ENCODE measurements around the gene KLK8. TPM values are rescaled to one million over a fixed set of nuclear protein-coding genes. Genes with fewer than 3 reads are reported as not detected.

The KLK8 gene, protein sequence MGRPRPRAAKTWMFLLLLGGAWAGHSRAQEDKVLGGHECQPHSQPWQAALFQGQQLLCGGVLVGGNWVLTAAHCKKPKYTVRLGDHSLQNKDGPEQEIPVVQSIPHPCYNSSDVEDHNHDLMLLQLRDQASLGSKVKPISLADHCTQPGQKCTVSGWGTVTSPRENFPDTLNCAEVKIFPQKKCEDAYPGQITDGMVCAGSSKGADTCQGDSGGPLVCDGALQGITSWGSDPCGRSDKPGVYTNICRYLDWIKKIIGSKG
- not detected in 2 replicates for total RNA-seq (2012; rRNA removed)

DNA sequence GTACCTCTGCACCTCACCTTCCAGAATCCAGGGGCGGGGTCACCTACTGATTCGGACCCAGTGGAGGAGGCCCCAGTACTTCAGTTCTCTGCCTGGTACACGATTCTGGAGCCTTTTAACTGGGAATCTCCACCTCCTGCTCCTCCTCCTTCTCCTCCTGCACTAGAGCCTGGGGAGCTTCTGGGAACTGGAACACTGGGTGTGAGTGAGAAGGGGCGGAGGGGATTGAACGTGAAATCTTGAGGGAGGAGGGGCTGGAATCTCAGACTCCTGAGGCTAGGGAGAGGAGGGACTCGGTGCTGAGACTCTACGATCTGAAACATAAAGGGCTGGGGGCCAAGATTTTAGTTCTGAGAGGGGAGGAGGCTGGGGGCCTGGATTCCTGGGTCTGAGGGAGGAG, at the start of gene KLK8:
TSS of gene KLK8 (minus strand) at position 90 of the 400 bp plus-strand sequence. CDS start 437 bp downstream, outside the sequence.
- no peaks in the 10 kb centered on the region for H3K4me1 ChIP-seq (ENCODE audit: control insufficient read depth, insufficient read depth, low read length)
- H3K9ac ChIP-seq (ENCODE audit: low read depth, low read length), result no peak within 1 kb of the TSS
- no peaks in the 10 kb centered on the region for H3K27me3 ChIP-seq (ENCODE audit: control insufficient read depth, insufficient read depth, low read length)
- no peaks in the 10 kb centered on the region for H3K36me3 ChIP-seq (ENCODE audit: insufficient read depth, low read length)
- H3K4me2 ChIP-seq (ENCODE audit: low read length), result no peak within 1 kb of the TSS
- H3K9me3 ChIP-seq (replicated peaks; ENCODE audit: low read length), result no peaks in the 10 kb centered on the region
- H3K4me3 ChIP-seq (ENCODE audit: low read length), result no peak within 1 kb of the TSS

DNA sequence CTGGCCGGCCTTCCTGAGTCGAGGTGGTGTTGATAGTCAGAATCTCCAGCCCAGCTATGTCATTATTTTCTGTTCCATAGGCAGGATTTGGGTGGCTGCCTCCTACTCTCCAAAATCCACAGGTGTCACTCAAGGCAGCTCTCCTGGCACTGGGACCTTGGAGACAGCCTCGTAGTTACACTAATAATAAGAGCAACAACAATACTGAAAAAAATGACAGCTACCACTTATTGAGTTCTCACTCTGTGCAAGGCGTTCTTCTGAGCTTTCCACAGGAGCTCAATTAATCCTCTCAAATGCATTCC, 45.6 kb upstream of the KLK8 start:
- Histone ChIP-seq H3K36me3 (ENCODE audit: insufficient read depth, low read length) (no peaks in the 10 kb centered on the region), H3K4me1 (ENCODE audit: control insufficient read depth, insufficient read depth, low read length) (no peaks in the 10 kb centered on the region), H3K9ac (ENCODE audit: low read depth, low read length) (no peak overlapping the region), H3K4me2 (ENCODE audit: low read length) (no peak overlapping the region), H3K4me3 (ENCODE audit: low read length) (no peak overlapping the region), H3K9me3 (replicated peaks; ENCODE audit: low read length) (no peaks in the 10 kb centered on the region), H3K27me3 (ENCODE audit: control insufficient read depth, insufficient read depth, low read length) (no peaks in the 10 kb centered on the region)

DNA sequence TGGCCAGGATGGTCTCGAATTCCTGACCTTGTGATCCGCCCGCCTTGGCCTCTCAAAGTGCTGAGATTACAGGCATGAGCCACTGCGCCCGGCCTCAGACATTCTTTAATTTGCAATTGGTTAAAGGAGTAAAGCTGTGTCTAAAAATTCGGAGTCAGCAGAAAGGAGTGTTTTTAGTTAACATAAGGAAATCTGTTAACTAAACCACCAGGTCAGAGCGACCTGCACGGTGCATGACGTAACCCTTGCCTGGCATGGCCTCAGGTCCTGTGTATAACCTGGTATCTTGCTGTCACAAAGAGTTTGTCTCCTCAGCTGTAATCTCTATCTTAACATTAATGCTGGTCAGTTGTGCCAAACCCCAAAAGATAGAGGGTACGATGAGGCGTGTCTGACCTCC, 42.9 kb upstream of the KLK8 start:
- Histone ChIP-seq H3K4me3 (ENCODE audit: low read length) (no peak overlapping the region), H3K9me3 (replicated peaks; ENCODE audit: low read length) (no peaks in the 10 kb centered on the region), H3K27me3 (ENCODE audit: control insufficient read depth, insufficient read depth, low read length) (no peaks in the 10 kb centered on the region), H3K9ac (ENCODE audit: low read depth, low read length) (no peak overlapping the region), H3K36me3 (ENCODE audit: insufficient read depth, low read length) (no peaks in the 10 kb centered on the region), H3K4me1 (ENCODE audit: control insufficient read depth, insufficient read depth, low read length) (no peaks in the 10 kb centered on the region), H3K4me2 (ENCODE audit: low read length) (no peak overlapping the region)

DNA sequence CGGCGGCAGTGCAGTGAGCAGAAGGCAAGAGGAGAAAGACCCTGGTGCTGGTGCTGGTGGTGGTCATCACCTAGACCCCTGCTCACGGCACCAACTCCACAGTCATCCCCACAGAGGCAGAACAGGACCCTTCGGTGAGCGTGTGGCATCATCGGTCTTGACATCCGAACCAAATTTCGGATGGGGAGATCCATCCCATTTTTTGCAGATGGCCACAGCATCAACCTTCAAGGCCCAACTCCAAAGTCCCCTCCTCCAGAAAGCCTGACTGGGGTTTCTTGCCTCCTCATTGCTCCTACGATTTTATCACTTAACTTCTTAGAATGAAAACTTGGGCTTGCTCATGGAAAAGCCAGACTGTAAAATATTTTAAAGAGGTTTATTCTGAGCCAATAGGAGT, 42.1 kb upstream of the KLK8 start:
- H3K4me1 ChIP-seq (ENCODE audit: control insufficient read depth, insufficient read depth, low read length), result no peaks in the 10 kb centered on the region
- H3K27me3 ChIP-seq (ENCODE audit: control insufficient read depth, insufficient read depth, low read length), result no peaks in the 10 kb centered on the region
- H3K36me3 ChIP-seq (ENCODE audit: insufficient read depth, low read length), result no peaks in the 10 kb centered on the region
- H3K9ac ChIP-seq (ENCODE audit: low read depth, low read length), result no peak overlapping the region
- H3K4me2 ChIP-seq (ENCODE audit: low read length), result no peak overlapping the region
- H3K4me3 ChIP-seq (ENCODE audit: low read length), result no peak overlapping the region
- no peaks in the 10 kb centered on the region for H3K9me3 ChIP-seq (replicated peaks; ENCODE audit: low read length)

DNA sequence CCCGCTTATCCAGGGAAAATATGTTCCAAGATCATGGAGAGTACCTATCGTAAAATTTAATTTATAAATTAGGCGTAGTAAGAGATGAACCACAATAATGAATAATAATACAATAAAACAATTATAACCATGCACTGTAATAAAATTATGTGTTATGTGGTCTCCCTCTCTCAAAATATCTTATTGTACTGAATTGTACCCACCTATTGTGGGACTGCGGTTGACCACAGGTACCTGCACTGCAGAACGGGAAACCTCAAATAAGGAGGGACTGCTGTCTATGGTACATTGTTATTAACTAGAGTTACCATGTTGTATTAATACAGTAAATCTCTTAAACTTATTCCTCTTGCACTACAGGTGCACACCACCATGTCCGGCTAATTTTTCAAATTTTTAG, 38.7 kb upstream of the KLK8 start:
- H3K4me1 ChIP-seq (ENCODE audit: control insufficient read depth, insufficient read depth, low read length), result no peaks in the 10 kb centered on the region
- no peak overlapping the region for H3K4me3 ChIP-seq (ENCODE audit: low read length)
- H3K36me3 ChIP-seq (ENCODE audit: insufficient read depth, low read length), result no peaks in the 10 kb centered on the region
- H3K9ac ChIP-seq (ENCODE audit: low read depth, low read length), result no peak overlapping the region
- no peak overlapping the region for H3K4me2 ChIP-seq (ENCODE audit: low read length)
- H3K27me3 ChIP-seq (ENCODE audit: control insufficient read depth, insufficient read depth, low read length), result no peaks in the 10 kb centered on the region
- no peaks in the 10 kb centered on the region for H3K9me3 ChIP-seq (replicated peaks; ENCODE audit: low read length)

DNA sequence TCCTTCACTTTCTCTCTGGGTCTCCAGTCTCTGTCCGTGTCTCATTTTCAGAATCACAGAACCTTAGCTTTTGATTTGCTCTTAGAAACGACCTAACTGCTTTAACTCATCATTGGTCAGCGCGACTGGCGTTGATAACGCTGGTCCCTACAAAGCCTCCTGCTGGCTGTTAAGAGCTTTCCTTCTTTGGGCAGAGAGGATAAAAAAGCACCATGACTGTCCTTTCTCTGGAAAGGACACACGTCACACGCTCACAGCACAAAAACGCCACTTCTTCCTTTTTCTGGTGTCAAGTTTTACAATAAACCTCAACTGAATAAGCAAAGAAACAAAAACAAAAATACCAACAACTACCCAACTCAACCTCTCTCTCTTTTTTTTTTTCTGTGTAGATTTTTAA, 35.1 kb upstream of the KLK8 start:
- Histone ChIP-seq H3K36me3 (ENCODE audit: insufficient read depth, low read length) (no peaks in the 10 kb centered on the region), H3K9me3 (replicated peaks; ENCODE audit: low read length) (no peaks in the 10 kb centered on the region), H3K27me3 (ENCODE audit: control insufficient read depth, insufficient read depth, low read length) (no peaks in the 10 kb centered on the region), H3K9ac (ENCODE audit: low read depth, low read length) (no peak overlapping the region), H3K4me2 (ENCODE audit: low read length) (no peak overlapping the region), H3K4me3 (ENCODE audit: low read length) (no peak overlapping the region), H3K4me1 (ENCODE audit: control insufficient read depth, insufficient read depth, low read length) (no peaks in the 10 kb centered on the region)

DNA sequence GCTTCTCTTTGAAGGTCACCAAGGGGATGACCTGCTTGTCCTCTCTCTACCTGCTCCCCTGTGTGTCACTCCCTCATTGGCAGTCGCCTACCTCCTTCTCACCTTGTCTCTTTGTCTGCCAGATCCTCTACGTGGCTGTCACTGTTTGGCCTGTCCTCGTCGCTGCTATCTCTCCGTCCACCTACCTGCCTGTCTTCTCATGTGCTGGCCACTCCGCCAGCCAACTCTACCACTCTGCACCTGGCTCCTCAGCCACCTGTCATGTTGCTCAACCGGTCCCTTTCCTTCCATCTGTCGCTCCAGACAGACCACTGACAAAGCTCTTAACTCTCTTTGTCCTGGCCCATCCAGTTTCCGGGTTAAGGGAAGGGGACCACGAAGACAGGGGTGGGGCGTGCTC, 33.3 kb upstream of the KLK8 start, which contains the start of gene KLK12:
TSS of gene KLK12 (minus strand) at position 299 of the 400 bp plus-strand sequence. CDS start 381 bp downstream, outside the sequence.
- Histone ChIP-seq H3K9me3 (replicated peaks; ENCODE audit: low read length) (no peaks in the 10 kb centered on the region), H3K4me2 (ENCODE audit: low read length) (no peak within 1 kb of the TSS), H3K36me3 (ENCODE audit: insufficient read depth, low read length) (no peaks in the 10 kb centered on the region), H3K27me3 (ENCODE audit: control insufficient read depth, insufficient read depth, low read length) (no peaks in the 10 kb centered on the region), H3K4me3 (ENCODE audit: low read length) (no peak within 1 kb of the TSS), H3K9ac (ENCODE audit: low read depth, low read length) (no peak within 1 kb of the TSS), H3K4me1 (ENCODE audit: control insufficient read depth, insufficient read depth, low read length) (no peaks in the 10 kb centered on the region)

DNA sequence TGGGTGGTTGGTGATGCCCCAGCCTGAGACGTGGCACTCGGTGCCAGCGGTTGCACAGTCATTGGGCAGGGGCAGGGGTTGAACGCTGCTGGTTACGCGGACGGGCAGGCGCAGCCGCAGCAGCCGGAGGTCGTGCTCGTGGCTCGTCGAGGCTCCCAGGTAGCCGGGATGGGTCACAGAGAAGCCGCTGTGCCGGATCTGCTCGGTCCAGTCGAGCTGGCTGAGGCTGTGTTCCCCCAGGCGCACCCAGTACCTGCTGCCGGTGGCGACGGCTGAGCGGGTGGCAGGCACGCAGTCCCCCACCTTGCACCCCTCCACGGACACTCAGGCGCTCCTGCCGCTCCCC, 30.4 kb upstream of the KLK8 start:
- H3K27me3 ChIP-seq (ENCODE audit: control insufficient read depth, insufficient read depth, low read length), result no peaks in the 10 kb centered on the region
- H3K4me2 ChIP-seq (ENCODE audit: low read length), result no peak overlapping the region
- no peak overlapping the region for H3K9ac ChIP-seq (ENCODE audit: low read depth, low read length)
- H3K4me3 ChIP-seq (ENCODE audit: low read length), result no peak overlapping the region
- no peaks in the 10 kb centered on the region for H3K9me3 ChIP-seq (replicated peaks; ENCODE audit: low read length)
- no peaks in the 10 kb centered on the region for H3K36me3 ChIP-seq (ENCODE audit: insufficient read depth, low read length)
- H3K4me1 ChIP-seq (ENCODE audit: control insufficient read depth, insufficient read depth, low read length), result no peaks in the 10 kb centered on the region

DNA sequence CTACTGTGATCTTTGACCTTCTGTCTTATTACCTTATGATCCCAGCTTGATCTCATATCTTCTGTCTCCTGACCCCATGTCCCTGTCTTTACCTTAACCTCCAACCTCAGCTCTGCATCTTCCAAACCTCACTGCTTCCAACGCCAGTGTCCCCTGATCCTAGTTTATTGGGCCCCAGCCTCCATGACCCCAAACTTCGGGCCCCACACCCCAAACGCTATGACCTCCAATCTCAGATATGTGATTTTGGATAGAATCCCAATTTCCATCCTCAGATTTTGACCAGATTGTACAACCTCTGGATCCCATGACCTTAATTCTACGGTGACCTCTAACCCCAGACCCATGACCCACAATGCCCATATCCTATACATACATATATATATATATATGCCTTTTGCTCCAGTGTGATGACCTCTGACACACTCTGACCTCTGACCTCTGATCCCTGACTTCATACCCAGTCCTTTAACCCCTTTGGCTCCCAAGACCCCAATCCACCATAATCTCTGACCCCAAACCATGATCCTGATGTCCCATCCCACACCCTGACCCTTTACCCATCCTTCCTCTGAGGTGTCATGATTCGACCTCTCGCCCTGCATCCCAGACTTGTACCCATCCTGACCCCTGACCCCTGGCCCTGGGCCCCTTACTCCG, 29.9 kb upstream of the KLK8 start:
- Histone ChIP-seq H3K9me3 (replicated peaks; ENCODE audit: low read length) (no peaks in the 10 kb centered on the region), H3K36me3 (ENCODE audit: insufficient read depth, low read length) (no peaks in the 10 kb centered on the region), H3K4me3 (ENCODE audit: low read length) (no peak overlapping the region), H3K9ac (ENCODE audit: low read depth, low read length) (no peak overlapping the region), H3K4me2 (ENCODE audit: low read length) (no peak overlapping the region), H3K27me3 (ENCODE audit: control insufficient read depth, insufficient read depth, low read length) (no peaks in the 10 kb centered on the region), H3K4me1 (ENCODE audit: control insufficient read depth, insufficient read depth, low read length) (no peaks in the 10 kb centered on the region)

DNA sequence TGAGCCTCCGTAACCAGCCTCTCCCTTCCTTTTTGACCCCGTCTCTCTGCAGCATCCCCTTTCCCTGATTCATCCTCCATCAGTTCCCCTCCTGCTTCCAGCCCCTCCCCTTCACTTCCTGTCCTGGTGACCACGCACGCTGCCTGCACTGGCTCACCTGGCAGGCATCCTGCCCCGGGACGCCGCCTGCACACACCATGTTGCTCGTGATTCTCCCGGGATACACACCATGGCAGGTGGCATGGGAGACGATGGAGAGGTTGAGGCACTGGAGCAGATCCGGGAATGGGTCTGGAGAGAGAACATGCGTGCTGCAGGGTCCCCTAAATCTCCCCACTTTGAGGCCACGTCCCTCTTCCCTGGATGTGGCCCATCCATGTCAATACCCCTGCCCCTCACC, 29.2 kb upstream of the KLK8 start:
- H3K36me3 ChIP-seq (ENCODE audit: insufficient read depth, low read length), result no peaks in the 10 kb centered on the region
- H3K4me3 ChIP-seq (ENCODE audit: low read length), result no peak overlapping the region
- H3K9me3 ChIP-seq (replicated peaks; ENCODE audit: low read length), result no peaks in the 10 kb centered on the region
- H3K4me1 ChIP-seq (ENCODE audit: control insufficient read depth, insufficient read depth, low read length), result no peaks in the 10 kb centered on the region
- H3K27me3 ChIP-seq (ENCODE audit: control insufficient read depth, insufficient read depth, low read length), result no peaks in the 10 kb centered on the region
- no peak overlapping the region for H3K4me2 ChIP-seq (ENCODE audit: low read length)
- H3K9ac ChIP-seq (ENCODE audit: low read depth, low read length), result no peak overlapping the region

DNA sequence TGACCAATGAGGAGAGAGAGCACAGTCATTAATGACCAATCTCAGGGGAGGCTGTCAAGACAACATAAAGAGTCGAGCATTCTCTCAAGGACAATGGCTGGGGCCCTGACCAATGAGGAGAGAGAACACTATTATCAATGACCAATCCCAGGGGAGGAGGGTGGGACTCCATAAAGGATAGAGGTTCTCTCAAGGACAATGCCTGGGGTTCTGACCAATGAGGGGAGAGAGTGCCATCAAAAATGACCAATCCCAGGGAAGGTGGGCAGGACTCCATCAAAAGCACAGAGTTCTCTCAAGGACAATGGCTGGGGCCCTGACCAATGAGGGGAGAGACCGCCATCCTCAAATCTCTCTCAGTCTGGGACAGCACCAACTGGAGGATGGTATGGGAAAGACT, 28.3 kb upstream of the KLK8 start:
- Histone ChIP-seq H3K9ac (ENCODE audit: low read depth, low read length) (no peak overlapping the region), H3K4me3 (ENCODE audit: low read length) (no peak overlapping the region), H3K9me3 (replicated peaks; ENCODE audit: low read length) (no peaks in the 10 kb centered on the region), H3K4me2 (ENCODE audit: low read length) (no peak overlapping the region), H3K36me3 (ENCODE audit: insufficient read depth, low read length) (no peaks in the 10 kb centered on the region), H3K4me1 (ENCODE audit: control insufficient read depth, insufficient read depth, low read length) (no peaks in the 10 kb centered on the region), H3K27me3 (ENCODE audit: control insufficient read depth, insufficient read depth, low read length) (no peaks in the 10 kb centered on the region)

DNA sequence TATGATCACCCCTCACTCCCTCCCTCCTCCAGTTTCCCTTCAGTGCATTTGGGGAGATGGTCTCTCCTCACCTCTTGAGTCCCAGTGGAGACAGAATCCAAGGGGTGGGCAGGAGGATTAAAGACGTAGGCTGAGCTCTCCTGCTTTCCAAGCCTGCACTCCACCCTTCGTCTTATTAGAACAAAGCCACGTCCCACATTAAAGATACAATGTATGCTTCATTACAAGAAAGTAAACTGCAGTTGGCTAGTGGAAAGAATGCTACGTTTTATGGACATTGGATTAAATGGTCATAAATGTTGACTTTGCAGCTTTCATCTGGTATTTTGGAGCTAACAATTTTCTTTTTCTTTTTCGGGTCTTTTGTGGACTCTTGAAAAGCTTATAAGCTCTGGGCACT, 26.5 kb upstream of the KLK8 start:
- Histone ChIP-seq H3K27me3 (ENCODE audit: control insufficient read depth, insufficient read depth, low read length) (no peaks in the 10 kb centered on the region), H3K4me3 (ENCODE audit: low read length) (no peak overlapping the region), H3K4me2 (ENCODE audit: low read length) (no peak overlapping the region), H3K9ac (ENCODE audit: low read depth, low read length) (no peak overlapping the region), H3K4me1 (ENCODE audit: control insufficient read depth, insufficient read depth, low read length) (no peaks in the 10 kb centered on the region), H3K9me3 (replicated peaks; ENCODE audit: low read length) (no peaks in the 10 kb centered on the region), H3K36me3 (ENCODE audit: insufficient read depth, low read length) (no peaks in the 10 kb centered on the region)

All from skeletal muscle satellite cell (primary cell).